ENCODE data around the gene WNT5B.

Gene WNT5B

DNA sequence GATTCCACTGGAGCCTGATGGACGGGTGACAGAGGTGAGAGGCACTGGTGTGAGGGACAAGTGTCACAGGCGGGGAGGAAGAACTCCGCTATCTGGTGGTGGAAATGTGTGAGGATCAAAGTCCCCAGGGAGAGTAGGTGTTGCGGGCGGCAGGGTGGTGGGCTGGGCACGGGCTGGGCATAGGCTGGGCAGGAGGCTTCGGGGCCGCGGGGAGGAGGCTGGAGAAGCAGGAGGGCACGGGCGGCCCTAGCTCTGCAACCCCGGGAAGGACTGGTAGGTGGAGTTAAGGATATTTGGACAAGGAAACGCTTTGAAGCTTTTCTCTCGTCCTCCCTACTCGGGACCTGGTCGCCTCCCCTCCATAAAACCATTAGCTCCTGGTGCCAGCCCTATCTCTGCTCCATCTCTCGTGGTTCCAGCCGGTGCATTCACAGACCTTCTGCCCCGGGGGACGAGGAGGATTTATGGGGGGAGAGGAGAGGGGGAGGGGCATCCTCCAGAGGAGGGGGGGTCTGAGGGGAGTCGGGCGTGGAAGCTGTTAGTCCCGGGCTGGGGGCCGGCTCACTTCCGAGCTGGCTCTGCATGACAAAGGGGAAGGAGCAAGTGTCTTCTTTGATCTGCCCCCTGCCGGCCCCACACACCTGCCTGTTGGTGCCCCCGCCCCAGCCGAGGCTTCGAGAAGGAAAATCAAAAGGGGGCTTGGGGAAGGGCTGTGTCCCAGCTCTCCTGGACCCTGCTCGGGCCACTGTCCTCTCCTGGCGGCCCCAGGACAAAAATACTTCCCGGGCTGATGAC lies 504 bp downstream of the WNT5B start:
- peak overlapping the region; percentile 21 for H3K4me3 ChIP-seq (ENCODE audit: control insufficient read depth, low read depth, low read length)
- TF ChIP-seq, protein P1, sequence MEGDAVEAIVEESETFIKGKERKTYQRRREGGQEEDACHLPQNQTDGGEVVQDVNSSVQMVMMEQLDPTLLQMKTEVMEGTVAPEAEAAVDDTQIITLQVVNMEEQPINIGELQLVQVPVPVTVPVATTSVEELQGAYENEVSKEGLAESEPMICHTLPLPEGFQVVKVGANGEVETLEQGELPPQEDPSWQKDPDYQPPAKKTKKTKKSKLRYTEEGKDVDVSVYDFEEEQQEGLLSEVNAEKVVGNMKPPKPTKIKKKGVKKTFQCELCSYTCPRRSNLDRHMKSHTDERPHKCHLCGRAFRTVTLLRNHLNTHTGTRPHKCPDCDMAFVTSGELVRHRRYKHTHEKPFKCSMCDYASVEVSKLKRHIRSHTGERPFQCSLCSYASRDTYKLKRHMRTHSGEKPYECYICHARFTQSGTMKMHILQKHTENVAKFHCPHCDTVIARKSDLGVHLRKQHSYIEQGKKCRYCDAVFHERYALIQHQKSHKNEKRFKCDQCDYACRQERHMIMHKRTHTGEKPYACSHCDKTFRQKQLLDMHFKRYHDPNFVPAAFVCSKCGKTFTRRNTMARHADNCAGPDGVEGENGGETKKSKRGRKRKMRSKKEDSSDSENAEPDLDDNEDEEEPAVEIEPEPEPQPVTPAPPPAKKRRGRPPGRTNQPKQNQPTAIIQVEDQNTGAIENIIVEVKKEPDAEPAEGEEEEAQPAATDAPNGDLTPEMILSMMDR (IDR thresholded peaks at IDR 0.05; ENCODE audit: control insufficient read depth, insufficient read depth, low read depth, low read length, missing control alignments), result peak; percentile 22
- no peak for DNase-seq (ENCODE audit: low read depth)

GRCh38 chr12:1630133-1630826 lies 1.2 kb downstream of the WNT5B start:
- peak overlapping the region; percentile 25 for H3K4me3 ChIP-seq (ENCODE audit: control insufficient read depth, low read depth, low read length)
- DNase-seq (ENCODE audit: low read depth), result no peak

GRCh38 chr12:1630827-1631591 lies 2.0 kb downstream of the WNT5B start:
- DNase-seq (ENCODE audit: low read depth), result no peak
- no peak overlapping the region for H3K4me3 ChIP-seq (ENCODE audit: control insufficient read depth, low read depth, low read length)
- TF ChIP-seq, protein P1 (IDR thresholded peaks at IDR 0.05; ENCODE audit: control insufficient read depth, insufficient read depth, low read depth, low read length, missing control alignments), result no peak

More at GRCh38 chr12:1630133-1630826, 1.2 kb downstream of the WNT5B start:
- TF ChIP-seq, protein P1 (IDR thresholded peaks at IDR 0.05; ENCODE audit: control insufficient read depth, insufficient read depth, low read depth, low read length, missing control alignments), result no peak

- DNase-seq (ENCODE audit: low read depth), result no peak
- TF ChIP-seq, protein P1 (IDR thresholded peaks at IDR 0.05; ENCODE audit: control insufficient read depth, insufficient read depth, low read depth, low read length, missing control alignments), result no peak
- no peak overlapping the region for H3K4me3 ChIP-seq (ENCODE audit: control insufficient read depth, low read depth, low read length)
Measured at GRCh38 chr12:1632702-1633101, 3.7 kb downstream of the WNT5B start.

- H3K4me3 ChIP-seq (ENCODE audit: control insufficient read depth, low read depth, low read length), result no peak overlapping the region
- DNase-seq (ENCODE audit: low read depth), result no peak
- TF ChIP-seq, protein P1 (IDR thresholded peaks at IDR 0.05; ENCODE audit: control insufficient read depth, insufficient read depth, low read depth, low read length, missing control alignments), result no peak
Measured at GRCh38 chr12:1633459-1633858, 4.4 kb downstream of the WNT5B start.

GRCh38 chr12:1634149-1634548 lies 5.1 kb downstream of the WNT5B start:
- DNase-seq (ENCODE audit: low read depth), result no peak
- TF ChIP-seq, protein P1 (IDR thresholded peaks at IDR 0.05; ENCODE audit: control insufficient read depth, insufficient read depth, low read depth, low read length, missing control alignments), result no peak
- H3K4me3 ChIP-seq (ENCODE audit: control insufficient read depth, low read depth, low read length), result no peak overlapping the region
